GM12801 (cell line): Measurements from ENCODE around the gene HECW1.

Source experiments
- CTCF ChIP-seq: IDR thresholded peaks from one replicate; pipeline ENCODE4 v1.5.1; 2011; ENCODE audit warnings: control low read depth; ENCODE audit not compliant: insufficient read length; ENCODE audit errors: extremely low read depth

HECW1 gene

GRCh38 chr7:43531700-43532099 lies 419.3 kb downstream of the HECW1 start:
- TF ChIP-seq CTCF, result no peak

GRCh38 chr7:43533801-43534479 lies 421.5 kb downstream of the HECW1 start:
- TF ChIP-seq CTCF, result no peak

GRCh38 chr7:43535031-43535451 lies 422.6 kb downstream of the HECW1 start:
- no peak for TF ChIP-seq CTCF

GRCh38 chr7:43535810-43536585 lies 423.6 kb downstream of the HECW1 start:
- no peak for TF ChIP-seq CTCF

GRCh38 chr7:43536773-43537172 lies 424.3 kb downstream of the HECW1 start:
- TF ChIP-seq CTCF, result no peak

- no peak for TF ChIP-seq CTCF
These were observed 425.4 kb downstream of the HECW1 start for GRCh38 chr7:43537765-43538403.

- TF ChIP-seq CTCF, result no peak
These were observed 425.9 kb downstream of the HECW1 start for GRCh38 chr7:43538404-43538771.
